GM12878 (cell line): ENCODE results near the gene TMEM170B. TPM values are rescaled to one million over a fixed set of nuclear protein-coding genes. Genes with fewer than 3 reads are reported as not detected.

ENCODE experiments used
- ATAC-seq: fragments of 200-7000 bp; cut with Tn5 transposase; 3 replicates; pipeline ENCODE4 v1.9.1; 2020; ENCODE audit warnings: mild to moderate bottlenecking, moderate library complexity
- BruUV-seq: library from RNA; stranded (reverse); fragments of 400-500 nt; replicated peaks from 2 replicates; lab custom pipeline; 2021; lab: Mats Ljungman, UMichigan
- CTCF ChIA-PET: fragments of 300-600 bp; sonication (Branson Sonifier 250); formaldehyde crosslinking; extraction: SDS; loops from one replicate; lab custom pipeline; 2021; ENCODE audit warnings: inconsistent platforms; lab: Yijun Ruan, JAX
- POLR2A ChIA-PET: fragments of 350-600 bp; formaldehyde crosslinking; extraction: SDS; loops from one replicate; lab custom pipeline; 2021; ENCODE audit warnings: inconsistent platforms; lab: Charles Lee
- RAD21 ChIA-PET: fragments of 300-600 bp; sonication (Branson Sonifier 250); formaldehyde crosslinking; loops from one replicate; lab custom pipeline; 2023; ENCODE audit warnings: antibody characterized with exemption; ENCODE audit not compliant: unreplicated experiment; lab: Charles Lee
- SMC1A ChIA-PET: fragments of 300-600 bp; sonication (Branson Sonifier 250); formaldehyde crosslinking; loops from one replicate; lab custom pipeline; 2023; ENCODE audit not compliant: unreplicated experiment, uncharacterized antibody; lab: Charles Lee
- DNase-seq: peaks from one replicate; pipeline ENCODE4 v3.0.0-alpha.2; 2011; ENCODE audit warnings: low read depth, low spot score
- FAIRE-seq: peaks from 3 replicates; lab custom pipeline; 2011; peaks lifted over from hg19 to GRCh38; lab: Jason Lieb, UNC
- H2AFZ ChIP-seq: 2 replicates; pipeline ENCODE4 v1.6.0; 2011; ENCODE audit warnings: low read depth, low read length, control low read depth; ENCODE audit not compliant: control insufficient read depth
- H3K27ac ChIP-seq: 2 replicates; pipeline ENCODE4 v1.5.1; 2011; ENCODE audit warnings: control low read depth; ENCODE audit not compliant: control insufficient read depth, insufficient read depth
- H3K27me3 ChIP-seq, 2 experiments: replicated peaks in 1 of 2; 2 replicates each; pipeline versions ENCODE4 v1.6.0 to v1.6.1; 2011; ENCODE audit warnings: low read length in 1 of 2; ENCODE audit not compliant: control insufficient read depth in 2 of 2, insufficient read depth in 2 of 2
- H3K36me3 ChIP-seq, 2 experiments: 2 replicates each; pipeline ENCODE4 v1.5.1; 2011; ENCODE audit warnings: low read length in 1 of 2; ENCODE audit not compliant: control insufficient read depth in 2 of 2, insufficient read depth in 2 of 2
- H3K4me1 ChIP-seq: 2 replicates; pipeline ENCODE4 v1.6.1; 2011; ENCODE audit warnings: mild to moderate bottlenecking, low read length, moderate library complexity, mixed read lengths; ENCODE audit not compliant: control insufficient read depth, insufficient read depth
- H3K4me2 ChIP-seq: 2 replicates; pipeline ENCODE4 v1.6.0; 2011; ENCODE audit warnings: control low read depth; ENCODE audit not compliant: control insufficient read depth, insufficient read depth
- H3K4me3 ChIP-seq: fragments of 200-600 bp; sonication (generic); 2 replicates; pipeline ENCODE4 v1.5.1; 2016
- H3K79me2 ChIP-seq: 2 replicates; pipeline ENCODE4 v1.6.0; 2011; ENCODE audit warnings: low read length; ENCODE audit not compliant: control insufficient read depth, insufficient read depth
- H3K9ac ChIP-seq: 2 replicates; pipeline ENCODE4 v1.8.0; 2011; ENCODE audit warnings: low read length, control low read depth, mixed read lengths; ENCODE audit not compliant: control insufficient read depth, insufficient read depth
- H3K9me3 ChIP-seq: replicated peaks from 3 replicates; pipeline ENCODE4 v1.5.1; 2011; ENCODE audit warnings: mild to moderate bottlenecking, low read length; ENCODE audit not compliant: control insufficient read depth, insufficient read depth
- H4K20me1 ChIP-seq: 2 replicates; pipeline ENCODE4 v1.6.0; 2011; ENCODE audit not compliant: control insufficient read depth, insufficient read depth
- BCLAF1 ChIP-seq: fragments of 450-650 bp; IDR thresholded peaks from 2 replicates; pipeline ENCODE4 v1.6.1; 2017; ENCODE audit warnings: antibody characterized with exemption, mild to moderate bottlenecking, moderate library complexity
- E2F8 ChIP-seq: fragments of 450-650 bp; IDR thresholded peaks from 2 replicates; pipeline ENCODE4 v1.6.1; 2018; ENCODE audit warnings: mild to moderate bottlenecking, low read depth, moderate library complexity; ENCODE audit not compliant: partially characterized antibody
- ESRRA ChIP-seq: IDR thresholded peaks from 2 replicates; pipeline ENCODE4 v1.6.1; 2012; ENCODE audit warnings: mild to moderate bottlenecking, low read length, improper control_type of control experiment
- POLR2AphosphoS2 ChIP-seq: IDR thresholded peaks from 2 replicates; pipeline ENCODE4 v1.6.1; 2011; ENCODE audit warnings: low read depth, mild to moderate bottlenecking, low read length, improper control_type of control experiment, moderate library complexity
- ZBED1 ChIP-seq: IDR thresholded peaks from 2 replicates; pipeline ENCODE4 v1.6.1; 2016; ENCODE audit warnings: borderline replicate concordance
- ZNF592 ChIP-seq: fragments of 450-650 bp; IDR thresholded peaks from 2 replicates; pipeline ENCODE4 v1.6.1; 2017; ENCODE audit warnings: mild to moderate bottlenecking, moderate library complexity
- WGBS: methylation state at CpG from one replicate; pipeline ENCODE4 v1.1.6; 2016; ENCODE audit warnings: low lambda C conversion rate; ENCODE audit not compliant: insufficient replicate concordance, insufficient coverage; ENCODE audit errors: missing lambda C conversion rate; 5-methylcytosine and 5-hydroxymethylcytosine counted together
- in situ Hi-C: fragments of 300-500 bp; cut with MboI; formaldehyde crosslinking; loops from 9 replicates; pipeline ENCODE4 v1.14.3; 2018; ENCODE audit warnings: mixed read lengths
- intact Hi-C: fragments of 100-400 bp; cut with micrococcal nuclease; formaldehyde crosslinking; loops from one replicate; pipeline ENCODE4 v1.14.2; 2022; ENCODE audit not compliant: unreplicated experiment
- polyA plus RNA-seq, 11 experiments: library from polyadenylated mRNA; depleted of rRNA in 4 of 11; unstranded in 6 of 11; stranded (reverse) in 5 of 11; fragments of >200 nt; fragmentation: Nextera tagmentation in 4 of 11; fragmentation: Illumina TruSeq in 1 of 11; extraction: Ambion mirVana in 4 of 11; extraction: Trizol in 1 of 11; gene quantifications; 1 replicate in 1 of 11; 2 replicates in 10 of 11; pipeline versions ENCODE4 v1.2.1 to v1.2.3, GENCODE V29; 2011 to 2016; ENCODE audit warnings: inconsistent platforms in 2 of 11, missing spikeins in 2 of 11, low read depth in 1 of 11
- total RNA-seq, 4 experiments: library from RNA; depleted of rRNA in 3 of 4; stranded (reverse); fragments of >200 nt in 3 of 4; fragmentation: Illumina TruSeq in 1 of 4; extraction: Trizol in 1 of 4; gene quantifications; 2 replicates each; pipeline versions ENCODE4 v1.2.1 to v1.2.3, GENCODE V29; 2013 to 2021
- TF ChIP-seq, protein P1 (sequence below): IDR thresholded peaks from 2 replicates; pipeline ENCODE4 v1.6.1; 2012; ENCODE audit warnings: low read depth, low read length, improper control_type of control experiment

The TMEM170B gene
- total and polyA plus RNA-seq, 10 of the 15 experiments (the other 5 are each of a cell fraction or from before 2014, with no cell fraction given) = 0.38 to 10.3 (median 4.2) TPM

- TF ChIP-seq E2F8 = no peak
- no peak for TF ChIP-seq BCLAF1
- TF ChIP-seq, protein P1, sequence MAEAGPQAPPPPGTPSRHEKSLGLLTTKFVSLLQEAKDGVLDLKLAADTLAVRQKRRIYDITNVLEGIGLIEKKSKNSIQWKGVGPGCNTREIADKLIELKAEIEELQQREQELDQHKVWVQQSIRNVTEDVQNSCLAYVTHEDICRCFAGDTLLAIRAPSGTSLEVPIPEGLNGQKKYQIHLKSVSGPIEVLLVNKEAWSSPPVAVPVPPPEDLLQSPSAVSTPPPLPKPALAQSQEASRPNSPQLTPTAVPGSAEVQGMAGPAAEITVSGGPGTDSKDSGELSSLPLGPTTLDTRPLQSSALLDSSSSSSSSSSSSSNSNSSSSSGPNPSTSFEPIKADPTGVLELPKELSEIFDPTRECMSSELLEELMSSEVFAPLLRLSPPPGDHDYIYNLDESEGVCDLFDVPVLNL = no peak
Measured at GRCh38 chr6:11625302-11625701, 87.8 kb downstream of the TMEM170B start (continued).

GRCh38 chr6:11626356-11626755, 88.8 kb downstream of the TMEM170B start:
- ChIA-PET SMC1A (interaction anchor here (1.6 kb wide), 1 partner anchor 10 kb away, joined by 4 read pairs; no protein-coding TSS in a partner anchor), POLR2A (no interaction called here), CTCF (interaction anchor here (2.4 kb wide), 1 partner anchor 664 kb away, joined by 8 read pairs; the partner anchor contains the start of gene EDN1), RAD21 (no interaction called here)
- 44% methylated on average over 8 of the region's 8 CpGs for WGBS
- DNase-seq (no peak), FAIRE-seq (no peak), ATAC-seq (no peak)
- Histone ChIP-seq H3K9ac (no peak overlapping the region), H3K27me3 (no peaks in the 10 kb centered on the region), H3K4me3 (no peak overlapping the region), H2AFZ (no peak overlapping the region), H3K27ac (no peak overlapping the region), H3K36me3 (no peaks in the 10 kb centered on the region), H3K4me2 (no peak overlapping the region), H3K4me1 (no peaks in the 10 kb centered on the region; the same call in 1 of the 2 replicates), H3K79me2 (no peaks in the 10 kb centered on the region), H3K9me3 (no peaks in the 10 kb centered on the region; the same call in 2 of the 3 replicates), H4K20me1 (no peaks in the 10 kb centered on the region)
- intact Hi-C loops = no loop called here
- BruUV-seq = no TSS peak
- in situ Hi-C loops = no loop called here
- TF ChIP-seq BCLAF1 = no peak
- TF ChIP-seq ZNF592 = no peak
- no peak for TF ChIP-seq POLR2AphosphoS2
- no peak for TF ChIP-seq ESRRA
- TF ChIP-seq ZBED1 = no peak
